PC-3 (cell line): ENCODE data around the gene IRF2. TPM values are rescaled to one million over a fixed set of nuclear protein-coding genes. Genes with fewer than 3 reads are reported as not detected.
A peak's percentile ranks its signal among the peaks of the same experiment; 100 is the strongest.

Experiments
- ATAC-seq: fragments of 200-7000 bp; cut with Tn5 transposase; 2 replicates; pipeline ENCODE4 v1.9.1; 2020; ENCODE audit warnings: mild to moderate bottlenecking, moderate library complexity
- BruUV-seq: library from RNA; stranded (reverse); fragments of 400-500 nt; replicated peaks from 2 replicates; lab custom pipeline; 2021; lab: Mats Ljungman, UMichigan
- CTCF ChIA-PET: fragments of 300-600 bp; sonication (Branson Sonifier 250); formaldehyde crosslinking; loops from one replicate; lab custom pipeline; 2022; ENCODE audit warnings: antibody characterized with exemption; lab: Charles Lee
- POLR2A ChIA-PET: fragments of 300-600 bp; sonication (Branson Sonifier 250); formaldehyde crosslinking; loops from one replicate; lab custom pipeline; 2022; ENCODE audit warnings: antibody characterized with exemption; ENCODE audit not compliant: unreplicated experiment; lab: Charles Lee
- DNase-seq: peaks from one replicate; pipeline ENCODE4 v3.0.0-alpha.2; 2015
- H2AFZ ChIP-seq: fragments of 300-600 bp; sonication (generic); 2 replicates; pipeline ENCODE4 v1.6.0; 2016; ENCODE audit warnings: antibody characterized with exemption, low read length
- H3F3A ChIP-seq: fragments of 300-600 bp; sonication (generic); one replicate; pipeline ENCODE4 v1.6.0; 2017; ENCODE audit warnings: antibody characterized with exemption, low read length, control low read depth, mild to moderate bottlenecking; ENCODE audit not compliant: unreplicated experiment
- H3K27ac ChIP-seq: fragments of 300-600 bp; sonication (generic); 2 replicates; pipeline ENCODE4 v1.5.1; 2016; ENCODE audit warnings: mild to moderate bottlenecking, low read length
- H3K27me3 ChIP-seq: fragments of 300-600 bp; sonication (generic); 2 replicates; pipeline ENCODE4 v1.6.1; 2016; ENCODE audit warnings: low read length, mixed read lengths
- H3K36me3 ChIP-seq: fragments of 300-600 bp; sonication (generic); 2 replicates; pipeline ENCODE4 v1.6.1; 2016; ENCODE audit warnings: low read depth, mixed run types, low read length, mixed read lengths
- H3K4me1 ChIP-seq: fragments of 300-600 bp; sonication (generic); 2 replicates; pipeline ENCODE4 v1.5.1; 2016; ENCODE audit warnings: low read length; ENCODE audit not compliant: insufficient read depth
- H3K4me2 ChIP-seq: fragments of 300-600 bp; sonication (generic); 2 replicates; pipeline ENCODE4 v1.6.0; 2016; ENCODE audit warnings: low read length
- H3K4me3 ChIP-seq: fragments of 300-600 bp; sonication (generic); 2 replicates; pipeline ENCODE4 v1.5.1; 2016; ENCODE audit warnings: mild to moderate bottlenecking, low read length, mixed read lengths
- H3K79me2 ChIP-seq: fragments of 300-600 bp; sonication (generic); 2 replicates; pipeline ENCODE4 v1.6.1; 2017; ENCODE audit warnings: low read length, mixed read lengths
- H3K9ac ChIP-seq: fragments of 300-600 bp; sonication (generic); 2 replicates; pipeline ENCODE4 v1.6.0; 2016; ENCODE audit warnings: mild to moderate bottlenecking, low read length
- H3K9me2 ChIP-seq: fragments of 300-600 bp; sonication (generic); replicated peaks from 2 replicates; pipeline ENCODE4 v1.6.1; 2016; ENCODE audit warnings: mixed run types, low read length, mixed read lengths
- H3K9me3 ChIP-seq: fragments of 300-600 bp; sonication (generic); 2 replicates; pipeline ENCODE4 v1.6.1; 2016; ENCODE audit warnings: low read length, mixed read lengths
- H4K20me1 ChIP-seq: fragments of 300-600 bp; sonication (generic); 2 replicates; pipeline ENCODE4 v1.6.1; 2016; ENCODE audit warnings: low read length, mixed read lengths
- EZH2 ChIP-seq: fragments of 300-600 bp; sonication (generic); IDR thresholded peaks from one replicate; pipeline ENCODE4 v1.6.1; 2017; ENCODE audit warnings: antibody characterized with exemption, mild to moderate bottlenecking, low read length; ENCODE audit not compliant: unreplicated experiment
- EZH2phosphoT487 ChIP-seq: fragments of 300-600 bp; sonication (generic); IDR thresholded peaks from 2 replicates; pipeline ENCODE4 v1.6.1; 2018; ENCODE audit warnings: mild to moderate bottlenecking, antibody characterized with exemption, low read length, borderline replicate concordance
- intact Hi-C: fragments of 100-400 bp; cut with micrococcal nuclease; formaldehyde crosslinking; loops from 2 replicates; pipeline ENCODE4 v1.9.0; 2023
- total RNA-seq: library from RNA; depleted of rRNA; stranded (reverse); fragments of >200 nt; gene quantifications from 2 replicates; pipeline ENCODE4 v1.2.3, GENCODE V29; 2014
- TF ChIP-seq, protein P1 (sequence below): fragments of 300-600 bp; sonication (generic); conservative IDR thresholded peaks from 2 replicates; pipeline ENCODE4 v1.5.1; 2017; ENCODE audit warnings: antibody characterized with exemption, low read depth, mild to moderate bottlenecking, low read length

The IRF2 gene
- total RNA-seq, 1 experiment from 2014 or later, result 7.7 TPM

- DNase-seq (no peak), ATAC-seq (no peak)
- H3K4me3 ChIP-seq, result no peak overlapping the region
- no peak for TF ChIP-seq EZH2
- TF ChIP-seq EZH2phosphoT487, result no peak
- TF ChIP-seq, protein P1, sequence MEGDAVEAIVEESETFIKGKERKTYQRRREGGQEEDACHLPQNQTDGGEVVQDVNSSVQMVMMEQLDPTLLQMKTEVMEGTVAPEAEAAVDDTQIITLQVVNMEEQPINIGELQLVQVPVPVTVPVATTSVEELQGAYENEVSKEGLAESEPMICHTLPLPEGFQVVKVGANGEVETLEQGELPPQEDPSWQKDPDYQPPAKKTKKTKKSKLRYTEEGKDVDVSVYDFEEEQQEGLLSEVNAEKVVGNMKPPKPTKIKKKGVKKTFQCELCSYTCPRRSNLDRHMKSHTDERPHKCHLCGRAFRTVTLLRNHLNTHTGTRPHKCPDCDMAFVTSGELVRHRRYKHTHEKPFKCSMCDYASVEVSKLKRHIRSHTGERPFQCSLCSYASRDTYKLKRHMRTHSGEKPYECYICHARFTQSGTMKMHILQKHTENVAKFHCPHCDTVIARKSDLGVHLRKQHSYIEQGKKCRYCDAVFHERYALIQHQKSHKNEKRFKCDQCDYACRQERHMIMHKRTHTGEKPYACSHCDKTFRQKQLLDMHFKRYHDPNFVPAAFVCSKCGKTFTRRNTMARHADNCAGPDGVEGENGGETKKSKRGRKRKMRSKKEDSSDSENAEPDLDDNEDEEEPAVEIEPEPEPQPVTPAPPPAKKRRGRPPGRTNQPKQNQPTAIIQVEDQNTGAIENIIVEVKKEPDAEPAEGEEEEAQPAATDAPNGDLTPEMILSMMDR, result no peak
- H3K79me2 ChIP-seq, result peaks cover 23% of the 10 kb centered on the region
- H3K27me3 ChIP-seq, result no peaks in the 10 kb centered on the region
- H3K9me2 ChIP-seq, result no peaks in the 10 kb centered on the region
- no peak overlapping the region for H2AFZ ChIP-seq
- H4K20me1 ChIP-seq, result no peaks in the 10 kb centered on the region
- H3F3A ChIP-seq, result no peaks in the 10 kb centered on the region
- intact Hi-C loops, result no loop called here
- H3K4me1 ChIP-seq, result peaks cover 4% of the 10 kb centered on the region; the same call in 1 of the 2 replicates
- POLR2A ChIA-PET, result no interaction called here
- H3K27ac ChIP-seq, result no peak overlapping the region
- no peak overlapping the region for H3K4me2 ChIP-seq
- H3K9ac ChIP-seq, result no peak overlapping the region
- no peaks in the 10 kb centered on the region for H3K9me3 ChIP-seq
- CTCF ChIA-PET, result no interaction called here
- BruUV-seq, result no TSS peak
- no peaks in the 10 kb centered on the region for H3K36me3 ChIP-seq
Observed at GRCh38 chr4:184477201-184477999, 3.0 kb upstream of the IRF2 start.

DNA sequence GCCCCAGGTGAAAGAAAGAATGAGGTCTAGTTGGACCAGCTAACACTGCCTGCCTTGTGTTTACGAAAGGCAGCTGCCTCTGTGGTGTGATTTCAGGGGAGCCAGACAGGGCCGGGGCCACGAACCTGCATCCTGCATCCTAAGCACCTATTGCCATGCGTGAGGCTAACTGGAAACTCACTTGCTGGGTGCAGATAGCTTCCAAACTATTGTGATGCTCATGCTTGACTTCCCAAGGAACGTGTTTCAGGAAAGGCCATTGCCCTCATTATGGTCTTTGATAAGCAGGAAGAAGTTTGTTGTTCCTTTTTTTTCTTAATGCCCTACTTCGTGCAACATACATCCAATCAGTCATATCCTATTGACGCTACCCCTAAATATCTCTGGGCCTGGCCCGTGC, 2.3 kb upstream of the IRF2 start:
- ChIA-PET CTCF (no interaction called here), POLR2A (no interaction called here)
- Histone ChIP-seq H3K4me2 (no peak overlapping the region), H3F3A (no peaks in the 10 kb centered on the region), H3K9me3 (no peaks in the 10 kb centered on the region), H3K27me3 (no peaks in the 10 kb centered on the region), H3K9me2 (no peaks in the 10 kb centered on the region), H3K4me1 (peaks cover 9% of the 10 kb centered on the region; the same call in 1 of the 2 replicates), H3K9ac (no peak overlapping the region), H3K4me3 (no peak overlapping the region), H3K79me2 (peaks cover 30% of the 10 kb centered on the region), H3K36me3 (no peaks in the 10 kb centered on the region), H2AFZ (no peak overlapping the region), H3K27ac (no peak overlapping the region), H4K20me1 (no peaks in the 10 kb centered on the region)
- BruUV-seq, result no TSS peak
- TF ChIP-seq EZH2 (no peak), EZH2phosphoT487 (no peak)
- TF ChIP-seq, protein P1, result no peak
- intact Hi-C loops, result no loop called here
- DNase-seq, result no peak
- no peak for ATAC-seq

- ATAC-seq (no peak), DNase-seq (no peak)
- peak overlapping the region; percentile 84 for H3K9ac ChIP-seq
- H3K4me3 ChIP-seq, result peak overlapping the region; percentile 99
- no peaks in the 10 kb centered on the region for H3F3A ChIP-seq
- H4K20me1 ChIP-seq, result no peaks in the 10 kb centered on the region
- CTCF ChIA-PET, result no interaction called here
- H3K9me3 ChIP-seq, result no peaks in the 10 kb centered on the region
- intact Hi-C loops, result no loop called here
- no peaks in the 10 kb centered on the region for H3K27me3 ChIP-seq
- no peak overlapping the region; the same call in 1 of the 2 replicates for H2AFZ ChIP-seq
- POLR2A ChIA-PET, result interaction anchor here (0.5 kb wide), 1 partner anchor 942 kb away, joined by 3 read pairs; no protein-coding TSS in a partner anchor
- H3K27ac ChIP-seq, result no peak overlapping the region
- no peaks in the 10 kb centered on the region for H3K9me2 ChIP-seq
- peaks cover 42% of the 10 kb centered on the region for H3K79me2 ChIP-seq
- no TSS peak for BruUV-seq
- H3K4me1 ChIP-seq, result peaks cover 16% of the 10 kb centered on the region; the same call in 1 of the 2 replicates
- H3K4me2 ChIP-seq, result peak overlapping the region; percentile 86
- no peak for TF ChIP-seq EZH2
- TF ChIP-seq, protein P1, result no peak
- no peak for TF ChIP-seq EZH2phosphoT487
- H3K36me3 ChIP-seq, result no peaks in the 10 kb centered on the region
Observed at GRCh38 chr4:184475498-184475897, 1.1 kb upstream of the IRF2 start.
